HG03025 (cell line): Measurements from ENCODE around the gene TSSK3.
A peak's percentile ranks its signal among the peaks of the same experiment; 100 is the strongest.
"Not testable (repeated sequence)": the region's sequence is repeated elsewhere in the genome, so short reads cannot be mapped to it uniquely, and the experiment has no call there.

Experiments
- ATAC-seq: cut with Tn5 transposase; IDR thresholded peaks from one replicate; pipeline ENCODE4 v1.9.1; 2021; ENCODE audit warnings: mild to moderate bottlenecking, moderate library complexity; ENCODE audit not compliant: unreplicated experiment, low FRiP score

TSSK3 gene

GRCh38 chr1:32337855-32338636 is 24.3 kb upstream of the TSSK3 start:
- ATAC-seq = no peak

GRCh38 chr1:32338637-32339145 is 23.6 kb upstream of the TSSK3 start:
- no peak for ATAC-seq

- no peak for ATAC-seq
Observed at GRCh38 chr1:32339363-32339978, 22.9 kb upstream of the TSSK3 start.

- no peak for ATAC-seq
Observed at GRCh38 chr1:32341186-32341757, 21.1 kb upstream of the TSSK3 start.

GRCh38 chr1:32341971-32342370 is 20.4 kb upstream of the TSSK3 start:
- no peak for ATAC-seq

- no peak for ATAC-seq
Observed at GRCh38 chr1:32342704-32343103, 19.6 kb upstream of the TSSK3 start.

GRCh38 chr1:32345289-32345827 is 17.0 kb upstream of the TSSK3 start:
- ATAC-seq = no peak

- no peak for ATAC-seq
Observed at GRCh38 chr1:32346532-32347157, 15.7 kb upstream of the TSSK3 start.

- ATAC-seq = no peak
Observed at GRCh38 chr1:32349211-32349708, 13.1 kb upstream of the TSSK3 start.

GRCh38 chr1:32350785-32351398 is 11.4 kb upstream of the TSSK3 start:
- peak; percentile 37 for ATAC-seq

- peak; percentile 82 for ATAC-seq
Observed at GRCh38 chr1:32351399-32352238, 10.7 kb upstream of the TSSK3 start.

GRCh38 chr1:32352239-32352745 is 10.0 kb upstream of the TSSK3 start:
- no peak for ATAC-seq

- no peak for ATAC-seq
Observed at GRCh38 chr1:32352831-32353383, 9.4 kb upstream of the TSSK3 start.

- ATAC-seq = no peak
Observed at GRCh38 chr1:32353431-32353830, 8.9 kb upstream of the TSSK3 start.

GRCh38 chr1:32353886-32354570 is 8.3 kb upstream of the TSSK3 start:
- ATAC-seq = no peak

GRCh38 chr1:32355778-32356177 is 6.6 kb upstream of the TSSK3 start:
- not testable (repeated sequence) for ATAC-seq

GRCh38 chr1:32356478-32356877 is 5.9 kb upstream of the TSSK3 start:
- no peak for ATAC-seq

- no peak for ATAC-seq
Observed at GRCh38 chr1:32357614-32358013, 4.7 kb upstream of the TSSK3 start.
